ENCODE results near the gene GABBR2.

- TF ChIP-seq CTCF (conservative IDR thresholded peaks at IDR 0.05; ENCODE audit: low read length) (no peak), EZH2phosphoT487 (IDR thresholded peaks at IDR 0.05; ENCODE audit: borderline replicate concordance, low read depth, low read length) (no peak)
Measured at GRCh38 chr9:98712987-98713386, 4.3 kb upstream of the GABBR2 start.
